ENCODE data around the gene KCNIP2. TPM values are rescaled to one million over a fixed set of nuclear protein-coding genes. Genes with fewer than 3 reads are reported as not detected.
"Not testable (repeated sequence)": the region's sequence is repeated elsewhere in the genome, so short reads cannot be mapped to it uniquely, and the experiment has no call there.

The KCNIP2 gene
- total RNA-seq, 1 donor from 2014 or later: 3.2 TPM

DNA sequence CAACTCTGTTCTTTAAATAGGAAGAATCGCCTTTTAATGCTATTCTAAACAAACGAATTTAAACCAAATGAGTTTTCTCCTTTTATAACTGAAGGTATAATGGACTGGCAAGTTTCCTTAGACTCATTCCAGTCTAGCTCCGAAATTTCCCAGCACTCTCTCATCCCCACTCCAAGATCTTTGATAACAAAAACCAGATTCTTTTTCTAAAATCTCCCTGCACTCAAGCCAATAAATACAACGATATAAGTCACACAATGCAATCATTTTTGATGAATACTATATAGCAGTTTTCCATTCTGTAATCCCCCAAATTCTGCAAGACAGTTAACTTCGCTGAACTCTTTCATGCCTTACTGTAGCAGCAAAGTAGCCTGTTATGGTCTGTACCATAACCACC is 27.2 kb downstream of the KCNIP2 start:
- H3K27me3 Mint-ChIP-seq (ENCODE audit: low read depth): no peaks in the 10 kb centered on the region
- H3K36me3 Mint-ChIP-seq (ENCODE audit: low read depth): peaks cover 48% of the 10 kb centered on the region
- H3K9me3 Mint-ChIP-seq: no peaks in the 10 kb centered on the region
- H3K4me1 Mint-ChIP-seq (ENCODE audit: low read depth): peaks cover 39% of the 10 kb centered on the region
- H3K27ac Mint-ChIP-seq: peak overlapping the region; percentile 95
- no peak for DNase-seq (ENCODE audit: low spot score)
- peak overlapping the region; percentile 90 for H3K4me3 Mint-ChIP-seq (ENCODE audit: low read depth)
- intact Hi-C loops (cut with micrococcal nuclease): loop anchor here (5.0 to 10.0 kb wide), 3 partner anchors 251 to 828 kb away; partner anchors contain the start of genes BTRC, HPS6 and TRIM8

DNA sequence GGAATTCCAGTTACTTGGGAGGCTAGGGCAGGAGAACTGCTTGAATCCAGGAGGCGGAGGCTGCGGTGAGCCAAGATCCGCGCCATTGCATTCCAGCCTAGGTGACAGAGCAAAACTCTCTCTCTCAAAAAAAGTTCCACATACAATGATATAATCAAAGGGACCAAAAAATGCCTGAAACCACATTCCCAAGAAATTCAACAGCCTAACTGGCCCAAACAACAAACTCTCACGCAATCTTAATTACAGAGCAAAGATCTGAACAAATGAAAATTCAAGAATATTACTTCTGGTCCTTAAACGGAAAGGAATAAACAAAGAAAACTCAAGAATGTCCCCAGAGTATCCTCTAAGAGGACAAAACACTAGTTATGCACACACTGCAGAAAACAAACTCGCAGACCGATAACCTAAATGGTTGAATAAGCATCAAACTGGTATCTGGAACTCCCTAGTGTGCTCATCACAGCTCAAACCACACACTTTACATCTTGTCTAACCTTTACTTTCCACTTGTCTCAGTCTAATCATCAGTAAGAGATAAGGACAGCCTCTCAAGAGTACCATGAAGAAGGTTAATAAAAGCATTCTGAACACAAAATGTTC is 29.0 kb downstream of the KCNIP2 start:
- H3K4me3 Mint-ChIP-seq (ENCODE audit: low read depth): peak overlapping the region; percentile 90
- DNase-seq (ENCODE audit: low spot score): no peak
- no peaks in the 10 kb centered on the region for H3K9me3 Mint-ChIP-seq
- H3K27ac Mint-ChIP-seq: peak overlapping the region; percentile 86
- intact Hi-C loops (cut with micrococcal nuclease): loop anchor here (5.0 to 10.0 kb wide), 3 partner anchors 253 to 830 kb away; partner anchors contain the start of genes BTRC, HPS6 and TRIM8
- H3K4me1 Mint-ChIP-seq (ENCODE audit: low read depth): peaks cover 36% of the 10 kb centered on the region
- H3K36me3 Mint-ChIP-seq (ENCODE audit: low read depth): peaks cover 62% of the 10 kb centered on the region
- H3K27me3 Mint-ChIP-seq (ENCODE audit: low read depth): no peaks in the 10 kb centered on the region

GRCh38 chr10:101812606-101813005 is 31.0 kb downstream of the KCNIP2 start:
- Mint-ChIP-seq H3K9me3 (no peaks in the 10 kb centered on the region), H3K27ac (peak overlapping the region; percentile 12), H3K27me3 (ENCODE audit: low read depth) (no peaks in the 10 kb centered on the region), H3K36me3 (ENCODE audit: low read depth) (peaks cover 78% of the 10 kb centered on the region), H3K4me1 (ENCODE audit: low read depth) (peaks cover 30% of the 10 kb centered on the region), H3K4me3 (ENCODE audit: low read depth) (no peak overlapping the region)
- intact Hi-C loops (cut with micrococcal nuclease): loop anchor here (10.0 kb wide), 1 partner anchor 832 kb away; the partner anchor contains the start of gene TRIM8
- no peak for DNase-seq (ENCODE audit: low spot score)

DNA sequence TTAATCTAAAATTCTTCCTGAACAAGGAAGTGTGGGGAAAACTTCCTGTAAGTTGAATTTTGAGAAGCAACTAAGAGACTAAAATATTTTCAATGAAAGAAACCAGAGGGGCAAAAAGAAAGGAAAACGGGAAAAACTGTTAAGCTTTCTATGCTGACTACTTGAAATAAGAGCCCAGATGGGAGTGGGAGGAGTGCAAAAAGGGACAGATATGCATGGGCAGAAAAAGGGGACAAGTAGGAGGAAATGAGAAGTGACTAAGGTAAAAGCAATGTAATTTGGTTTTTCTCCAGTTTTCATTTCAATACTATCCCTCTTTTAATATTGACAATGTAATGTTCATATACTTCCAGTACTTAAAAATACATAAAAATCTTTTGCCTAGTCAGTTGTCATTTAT is 36.4 kb downstream of the KCNIP2 start:
- Mint-ChIP-seq H3K27me3 (ENCODE audit: low read depth) (no peaks in the 10 kb centered on the region), H3K9me3 (no peaks in the 10 kb centered on the region), H3K4me1 (ENCODE audit: low read depth) (peaks cover 7% of the 10 kb centered on the region), H3K36me3 (ENCODE audit: low read depth) (peaks cover 68% of the 10 kb centered on the region), H3K27ac (no peak overlapping the region), H3K4me3 (ENCODE audit: low read depth) (no peak overlapping the region)
- DNase-seq (ENCODE audit: low spot score): no peak
- intact Hi-C loops (cut with micrococcal nuclease): loop anchor here (10.0 kb wide), 1 partner anchor 872 kb away; no protein-coding TSS in a partner anchor

GRCh38 chr10:101803511-101803910 is 40.1 kb downstream of the KCNIP2 start:
- intact Hi-C loops (cut with micrococcal nuclease): loop anchor here (10.0 kb wide), 1 partner anchor 869 kb away; no protein-coding TSS in a partner anchor
- H3K4me3 Mint-ChIP-seq (ENCODE audit: low read depth): no peak overlapping the region
- H3K9me3 Mint-ChIP-seq: no peaks in the 10 kb centered on the region

GRCh38 chr10:101797403-101798059 is 46.1 kb downstream of the KCNIP2 start:
- intact Hi-C loops (cut with micrococcal nuclease): no loop called here
- no peak for DNase-seq (ENCODE audit: low spot score)
- no peaks in the 10 kb centered on the region for H3K27me3 Mint-ChIP-seq (ENCODE audit: low read depth)
- H3K9me3 Mint-ChIP-seq: no peaks in the 10 kb centered on the region
- H3K4me3 Mint-ChIP-seq (ENCODE audit: low read depth): no peak overlapping the region
- peaks cover 4% of the 10 kb centered on the region for H3K4me1 Mint-ChIP-seq (ENCODE audit: low read depth)
- peaks cover 85% of the 10 kb centered on the region for H3K36me3 Mint-ChIP-seq (ENCODE audit: low read depth)
- no peak overlapping the region for H3K27ac Mint-ChIP-seq

More at GRCh38 chr10:101803511-101803910, 40.1 kb downstream of the KCNIP2 start:
- no peak for DNase-seq (ENCODE audit: low spot score)
- H3K4me1 Mint-ChIP-seq (ENCODE audit: low read depth): peaks cover 9% of the 10 kb centered on the region
- peaks cover 72% of the 10 kb centered on the region for H3K36me3 Mint-ChIP-seq (ENCODE audit: low read depth)
- H3K27ac Mint-ChIP-seq: no peak overlapping the region
- H3K27me3 Mint-ChIP-seq (ENCODE audit: low read depth): no peaks in the 10 kb centered on the region

DNA sequence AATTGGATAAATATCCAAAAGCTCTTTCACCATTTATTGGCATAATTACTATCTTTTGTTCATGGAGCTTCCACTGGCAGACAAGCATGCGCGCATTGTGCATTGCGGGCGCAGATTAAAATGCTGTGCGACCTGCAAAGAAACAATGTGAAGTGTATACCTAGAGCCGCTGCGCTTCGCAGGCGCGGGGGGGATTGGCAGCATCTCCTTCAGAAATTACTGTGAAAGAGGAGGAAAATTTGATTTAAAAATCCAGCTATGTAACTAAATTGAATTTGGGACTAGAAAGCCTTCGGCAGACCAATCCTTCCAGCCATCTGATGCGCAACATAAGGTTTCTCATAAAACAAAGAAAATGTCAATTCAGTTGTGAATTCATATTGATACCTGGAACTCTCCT is 50.1 kb downstream of the KCNIP2 start:
- Mint-ChIP-seq H3K9me3 (no peaks in the 10 kb centered on the region), H3K27me3 (ENCODE audit: low read depth) (no peaks in the 10 kb centered on the region), H3K4me1 (ENCODE audit: low read depth) (peaks cover 2% of the 10 kb centered on the region), H3K27ac (no peak overlapping the region), H3K36me3 (ENCODE audit: low read depth) (peaks cover 73% of the 10 kb centered on the region), H3K4me3 (ENCODE audit: low read depth) (no peak overlapping the region)
- intact Hi-C loops (cut with micrococcal nuclease): no loop called here
- DNase-seq (ENCODE audit: low spot score): no peak

DNA sequence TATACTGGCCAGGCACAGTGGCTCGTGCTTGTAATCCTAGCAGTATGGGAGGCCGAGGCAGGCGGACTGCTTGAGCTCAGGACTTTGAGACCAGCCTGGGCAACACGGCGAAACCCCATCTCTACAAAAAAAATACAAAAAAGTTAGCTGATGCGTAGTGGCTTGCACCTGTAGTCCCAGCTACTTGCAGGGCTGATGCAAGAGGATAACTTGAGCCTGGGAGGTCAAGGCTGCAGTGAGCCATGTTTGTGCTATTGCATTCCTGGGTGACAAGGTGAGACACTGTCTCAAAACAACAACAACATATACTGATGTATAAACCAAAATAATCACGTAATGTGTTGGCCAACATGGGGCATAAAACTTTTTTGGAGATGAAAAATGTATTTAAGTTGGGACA is 53.9 kb downstream of the KCNIP2 start:
- Mint-ChIP-seq H3K4me1 (ENCODE audit: low read depth) (peaks cover 8% of the 10 kb centered on the region), H3K4me3 (ENCODE audit: low read depth) (no peak overlapping the region), H3K9me3 (no peaks in the 10 kb centered on the region), H3K27me3 (ENCODE audit: low read depth) (no peaks in the 10 kb centered on the region), H3K36me3 (ENCODE audit: low read depth) (peaks cover 68% of the 10 kb centered on the region), H3K27ac (no peak overlapping the region)
- no peak for DNase-seq (ENCODE audit: low spot score)
- intact Hi-C loops (cut with micrococcal nuclease): no loop called here

- H3K27ac Mint-ChIP-seq; DNase-seq (ENCODE audit: low spot score); H3K4me3 Mint-ChIP-seq (ENCODE audit: low read depth); intact Hi-C loops (cut with micrococcal nuclease); H3K27me3 Mint-ChIP-seq (ENCODE audit: low read depth); H3K9me3 Mint-ChIP-seq: not testable (repeated sequence)
- Mint-ChIP-seq H3K4me1 (ENCODE audit: low read depth) (peaks cover 11% of the 10 kb centered on the region), H3K36me3 (ENCODE audit: low read depth) (peaks cover 66% of the 10 kb centered on the region)
Observed at GRCh38 chr10:101789231-101789630, 54.4 kb downstream of the KCNIP2 start.

DNA sequence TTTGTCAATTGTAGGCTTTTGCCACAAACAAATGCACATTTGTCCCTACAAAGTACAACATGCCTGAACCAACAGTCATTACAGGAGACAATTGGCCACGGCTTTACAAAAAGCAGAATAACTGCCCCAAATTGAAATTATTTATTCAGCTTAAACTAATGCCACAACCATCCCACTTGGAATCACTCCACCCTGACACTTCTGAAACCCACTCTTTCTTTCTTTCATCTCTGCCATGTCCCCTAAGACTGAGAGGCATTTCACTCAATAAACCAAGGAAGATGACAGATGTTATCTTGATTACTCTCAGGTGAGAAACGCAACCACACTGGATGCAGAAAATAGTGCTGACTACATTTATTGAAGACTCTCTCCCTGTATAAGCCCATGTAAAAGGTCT is 57.8 kb downstream of the KCNIP2 start:
- no peak for DNase-seq (ENCODE audit: low spot score)
- Mint-ChIP-seq H3K9me3 (no peaks in the 10 kb centered on the region), H3K36me3 (ENCODE audit: low read depth) (peaks cover 55% of the 10 kb centered on the region), H3K27me3 (ENCODE audit: low read depth) (no peaks in the 10 kb centered on the region), H3K4me3 (ENCODE audit: low read depth) (no peak overlapping the region), H3K4me1 (ENCODE audit: low read depth) (peaks cover 29% of the 10 kb centered on the region), H3K27ac (peak overlapping the region; percentile 40)
- intact Hi-C loops (cut with micrococcal nuclease): no loop called here

- Mint-ChIP-seq H3K9me3 (no peaks in the 10 kb centered on the region), H3K27me3 (ENCODE audit: low read depth) (no peaks in the 10 kb centered on the region), H3K4me1 (ENCODE audit: low read depth) (peaks cover 33% of the 10 kb centered on the region), H3K36me3 (ENCODE audit: low read depth) (peaks cover 50% of the 10 kb centered on the region), H3K27ac (no peak overlapping the region), H3K4me3 (ENCODE audit: low read depth) (no peak overlapping the region)
- intact Hi-C loops (cut with micrococcal nuclease): loop anchor here (5.0 kb wide), 1 partner anchor 92 kb away; no protein-coding TSS in a partner anchor
- no peak for DNase-seq (ENCODE audit: low spot score)
Observed at GRCh38 chr10:101784558-101784957, 59.0 kb downstream of the KCNIP2 start.

- peaks cover 49% of the 10 kb centered on the region for H3K36me3 Mint-ChIP-seq (ENCODE audit: low read depth)
Observed at GRCh38 chr10:101783736-101784118, 59.9 kb downstream of the KCNIP2 start.

More at GRCh38 chr10:101783736-101784118, 59.9 kb downstream of the KCNIP2 start:
- intact Hi-C loops (cut with micrococcal nuclease): loop anchor here (1.0 to 5.0 kb wide), 3 partner anchors 35 to 571 kb away; partner anchors contain the start of gene OGA
- Mint-ChIP-seq H3K27ac (peak overlapping the region; percentile 6), H3K4me1 (ENCODE audit: low read depth) (peaks cover 39% of the 10 kb centered on the region), H3K9me3 (no peaks in the 10 kb centered on the region), H3K27me3 (ENCODE audit: low read depth) (peaks cover 5% of the 10 kb centered on the region), H3K4me3 (ENCODE audit: low read depth) (peak overlapping the region; percentile 100)
- DNase-seq (ENCODE audit: low spot score): no peak
